ENCODE measurements around the gene GPANK1.
A peak's percentile ranks its signal among the peaks of the same experiment; 100 is the strongest.
"Not testable (repeated sequence)": the region's sequence is repeated elsewhere in the genome, so short reads cannot be mapped to it uniquely, and the experiment has no call there.

The GPANK1 gene

DNA sequence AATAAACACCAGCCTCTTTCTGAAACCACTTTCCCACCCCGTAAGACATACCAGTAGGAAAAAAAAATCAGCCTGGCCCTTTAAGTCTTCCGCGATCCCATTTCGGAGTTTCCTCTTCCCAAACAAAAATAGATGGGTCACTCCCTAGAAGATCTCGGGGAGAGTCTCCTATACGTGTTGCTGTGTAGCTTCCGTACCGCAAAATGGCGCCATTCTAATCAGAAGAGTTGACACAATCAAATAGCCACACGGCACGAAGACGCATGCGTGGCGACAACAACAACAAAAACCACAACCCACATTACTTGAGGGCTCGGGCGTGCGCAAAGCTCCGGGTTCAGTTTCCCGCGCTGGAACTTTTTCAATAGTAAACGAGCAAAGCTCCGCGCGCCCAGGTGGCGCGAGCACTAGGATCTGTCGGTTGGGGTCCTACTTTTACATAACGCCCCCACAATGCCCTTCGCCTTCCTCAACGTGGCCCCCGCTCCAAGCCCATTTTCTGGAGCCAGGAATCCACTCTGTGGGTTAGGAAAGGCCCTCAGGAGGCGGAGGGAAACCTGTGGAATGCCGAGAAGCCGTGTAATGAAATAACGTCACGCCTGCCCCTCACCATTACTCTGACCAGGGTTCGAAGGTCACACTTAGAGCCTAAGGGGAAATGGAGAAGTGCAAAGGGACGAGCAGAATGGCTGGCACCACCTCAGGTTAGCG is at the start of gene GPANK1:
TSS of gene GPANK1 (minus strand) at position 208 of the 711 bp plus-strand sequence. CDS start 519 bp downstream, outside the sequence.
- peak; percentile 71 for DNase-seq (ENCODE audit: low read depth)

DNA sequence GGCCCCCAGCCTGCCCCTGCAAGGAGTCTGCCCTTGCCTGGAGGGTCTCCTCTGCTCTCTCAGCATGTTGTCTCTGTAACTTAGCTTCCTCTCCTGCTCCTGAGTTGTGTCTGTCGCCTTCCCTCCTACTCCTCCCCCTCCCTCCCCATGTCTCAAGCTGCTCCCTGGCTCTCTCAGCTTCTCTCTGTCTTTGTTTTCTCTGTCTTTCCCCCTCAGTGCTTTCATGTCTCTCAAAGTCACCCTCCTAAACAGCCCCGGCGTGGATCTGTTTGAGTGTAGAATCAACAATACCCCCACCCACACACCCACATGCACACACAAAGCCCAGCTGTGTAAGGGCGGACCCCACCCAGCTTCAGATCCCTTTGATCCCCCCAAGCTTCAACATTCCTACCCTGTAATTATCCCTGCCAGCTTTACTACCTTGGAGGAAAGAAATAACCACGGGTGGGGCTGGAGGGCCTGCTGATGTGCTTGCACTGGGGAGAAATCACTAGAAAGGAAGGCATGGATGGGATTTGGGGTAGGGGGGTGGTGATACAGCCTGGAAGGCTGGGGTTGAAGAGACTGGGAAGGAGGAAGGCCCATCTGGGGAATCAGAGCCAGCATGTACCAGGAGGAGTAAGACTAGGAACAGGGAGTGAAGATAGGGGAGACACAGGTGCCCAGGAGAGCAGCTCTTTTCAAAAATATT is 49.3 kb upstream of the GPANK1 start:
- no peak for DNase-seq (ENCODE audit: low read depth)

DNA sequence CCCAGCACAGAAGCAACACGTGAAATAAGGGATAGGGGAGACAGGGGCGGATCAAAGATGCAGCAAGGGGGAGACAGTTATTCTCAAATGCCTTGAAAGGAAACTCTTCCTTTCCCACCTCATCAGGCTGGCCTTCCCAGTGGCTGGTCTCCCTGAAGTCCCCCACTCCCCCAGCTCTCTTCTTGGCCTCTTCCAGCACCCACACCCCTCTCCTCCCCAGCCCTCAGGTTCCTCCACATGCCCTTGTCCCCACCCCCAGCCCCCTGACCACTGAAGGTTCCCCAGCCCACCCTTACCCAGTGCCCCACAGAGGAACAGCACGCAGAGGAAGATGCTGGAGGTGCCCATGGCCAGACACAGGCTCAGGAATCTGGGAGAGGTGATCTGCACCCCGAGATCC is 48.7 kb upstream of the GPANK1 start:
- DNase-seq (ENCODE audit: low read depth): no peak

DNA sequence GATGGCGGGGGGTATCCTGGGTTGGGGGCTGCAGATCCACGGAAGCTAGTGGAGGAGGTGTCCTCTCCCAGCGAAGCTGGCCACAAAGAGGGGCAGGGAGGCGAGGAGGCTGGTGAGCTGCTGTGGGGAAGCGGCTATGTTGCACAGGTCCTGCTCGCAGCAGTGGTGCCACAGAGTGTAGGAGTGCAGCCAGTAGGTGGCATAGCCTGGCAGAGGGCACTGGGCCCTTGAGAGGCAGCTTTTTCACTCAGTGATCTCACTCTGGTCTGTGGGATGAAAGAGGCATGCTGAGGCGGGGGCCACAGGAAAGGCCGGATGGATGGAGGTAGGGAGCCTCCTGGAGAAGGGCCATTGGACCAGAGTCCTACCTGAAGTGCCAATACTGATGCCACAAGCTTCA is 47.5 kb upstream of the GPANK1 start:
- no peak for DNase-seq (ENCODE audit: low read depth)

DNA sequence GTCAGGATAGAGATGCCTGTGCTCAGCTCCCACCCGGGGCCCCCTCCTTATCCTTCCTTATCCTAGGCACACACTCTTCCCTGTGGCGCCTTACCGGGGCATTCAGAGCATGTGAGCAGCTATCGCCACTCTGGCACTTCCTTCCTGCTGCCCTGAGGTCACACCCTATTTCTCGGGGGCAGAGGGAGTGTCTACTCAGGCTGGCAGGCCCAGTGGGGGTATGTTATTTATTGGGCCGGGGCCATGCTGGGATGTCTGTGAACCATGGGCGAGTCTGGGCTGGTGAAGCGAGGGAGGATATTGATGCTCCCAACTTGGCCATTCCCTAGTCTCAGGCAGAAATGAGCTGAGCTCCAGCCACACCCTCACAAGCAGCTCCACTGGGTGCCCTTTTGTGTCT is 46.4 kb upstream of the GPANK1 start:
- DNase-seq (ENCODE audit: low read depth): no peak

DNA sequence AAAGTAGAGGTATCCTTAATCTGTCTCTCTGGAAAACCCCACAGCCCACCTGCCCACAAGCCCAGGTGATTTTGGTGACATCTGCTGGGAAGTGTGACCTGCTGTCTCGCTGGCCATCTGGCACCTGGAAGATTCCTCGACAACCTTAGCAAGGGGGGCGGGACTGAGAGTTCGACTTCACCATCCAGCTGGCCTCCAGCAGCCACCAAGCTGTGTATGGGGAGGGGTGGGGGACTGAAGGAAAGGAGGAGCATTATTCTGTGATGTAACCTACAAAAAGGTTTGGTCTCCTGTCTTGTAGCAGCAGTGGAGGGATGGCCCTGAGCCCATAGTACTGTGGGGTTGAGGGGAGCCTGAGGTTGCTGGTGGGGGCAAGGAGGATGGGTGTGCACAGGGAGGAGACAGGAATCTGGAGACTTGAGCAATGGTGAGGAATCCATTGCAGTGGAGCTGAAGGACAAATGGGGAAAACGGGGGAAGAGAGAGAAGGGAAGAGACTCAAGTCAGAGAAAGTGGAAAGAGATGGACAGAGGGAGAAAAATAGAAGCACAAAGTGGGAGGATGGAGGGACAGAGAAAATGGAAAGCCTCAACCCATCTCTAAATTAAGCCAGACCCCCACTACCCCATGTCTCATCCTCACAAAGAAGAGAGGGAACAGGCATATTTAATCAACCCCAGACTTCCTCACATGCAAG is 45.9 kb upstream of the GPANK1 start:
- no peak for DNase-seq (ENCODE audit: low read depth)

DNA sequence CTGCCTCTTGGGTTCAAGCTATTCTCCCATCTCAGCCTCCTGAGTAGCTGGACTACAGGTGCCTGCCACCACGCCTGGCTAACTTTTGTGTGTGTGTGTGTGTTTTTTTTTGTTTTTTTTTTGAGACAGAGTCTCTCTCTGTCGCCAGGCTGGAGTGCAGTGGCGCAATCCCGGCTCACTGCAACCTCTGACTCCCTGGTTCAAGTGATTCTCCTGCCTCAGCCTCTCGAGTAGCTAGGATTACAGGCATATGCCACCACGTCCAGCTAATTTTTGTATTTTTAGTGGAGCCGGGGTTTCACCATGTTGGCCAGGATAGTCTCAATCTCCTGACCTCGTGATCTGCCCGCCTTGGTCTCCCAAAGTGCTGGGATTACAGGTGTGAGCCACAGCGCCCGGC is 44.4 kb upstream of the GPANK1 start:
- DNase-seq (ENCODE audit: low read depth): not testable (repeated sequence)

DNA sequence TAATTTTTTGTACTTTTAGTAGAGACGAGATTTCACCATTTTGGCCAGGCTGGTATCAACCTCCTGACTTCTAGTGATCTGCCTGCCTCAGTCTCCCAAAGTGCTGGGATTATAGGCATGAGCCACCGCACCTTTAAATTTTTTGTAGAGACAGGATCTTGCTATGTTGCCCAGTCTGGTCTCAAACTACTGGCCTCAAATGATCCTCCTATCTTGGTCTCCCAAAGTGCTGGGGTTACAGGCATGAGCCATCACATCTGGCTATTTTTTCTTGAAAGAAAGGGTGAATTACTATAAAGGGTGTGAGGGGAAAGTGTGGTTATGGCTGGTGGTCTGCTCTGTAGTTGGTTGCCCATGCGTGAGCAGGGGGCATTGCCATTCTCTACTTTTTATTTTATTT is 43.4 kb upstream of the GPANK1 start:
- DNase-seq (ENCODE audit: low read depth): no peak

DNA sequence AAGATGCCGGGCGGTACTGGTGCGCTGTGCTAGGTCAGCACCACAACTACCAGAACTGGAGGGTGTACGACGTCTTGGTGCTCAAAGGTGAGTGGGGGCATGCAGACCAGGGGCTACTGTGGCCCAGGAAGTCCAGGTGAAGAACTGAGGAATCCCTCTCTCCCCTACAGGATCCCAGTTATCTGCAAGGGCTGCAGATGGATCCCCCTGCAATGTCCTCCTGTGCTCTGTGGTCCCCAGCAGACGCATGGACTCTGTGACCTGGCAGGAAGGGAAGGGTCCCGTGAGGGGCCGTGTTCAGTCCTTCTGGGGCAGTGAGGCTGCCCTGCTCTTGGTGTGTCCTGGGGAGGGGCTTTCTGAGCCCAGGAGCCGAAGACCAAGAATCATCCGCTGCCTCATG is 42.9 kb upstream of the GPANK1 start:
- no peak for DNase-seq (ENCODE audit: low read depth)

DNA sequence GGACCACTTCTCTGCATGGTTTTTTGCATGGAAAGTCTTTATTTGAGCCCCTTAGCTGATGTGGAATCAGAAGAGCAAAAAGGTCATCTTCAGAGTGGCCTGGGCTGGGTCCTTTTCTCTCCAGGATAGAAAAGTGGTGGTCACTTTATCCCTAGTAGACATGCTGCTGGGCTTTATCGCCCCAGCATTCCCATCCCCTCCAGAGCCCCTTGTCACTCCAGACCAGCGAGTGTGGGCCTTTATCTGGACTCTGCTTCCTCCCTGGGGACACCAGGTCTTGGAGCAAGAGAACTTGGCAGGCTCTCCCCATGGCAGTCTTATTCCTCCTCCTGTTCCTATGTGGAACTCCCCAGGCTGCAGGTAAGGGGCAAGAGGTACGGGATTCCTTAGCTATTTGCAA is 41.8 kb upstream of the GPANK1 start, which contains the start of gene LY6G6F:
TSS of gene LY6G6F (plus strand) at position 268 of the 400 bp plus-strand sequence. CDS start at position 309, 41 bp downstream.
- no peak for DNase-seq (ENCODE audit: low read depth)

DNA sequence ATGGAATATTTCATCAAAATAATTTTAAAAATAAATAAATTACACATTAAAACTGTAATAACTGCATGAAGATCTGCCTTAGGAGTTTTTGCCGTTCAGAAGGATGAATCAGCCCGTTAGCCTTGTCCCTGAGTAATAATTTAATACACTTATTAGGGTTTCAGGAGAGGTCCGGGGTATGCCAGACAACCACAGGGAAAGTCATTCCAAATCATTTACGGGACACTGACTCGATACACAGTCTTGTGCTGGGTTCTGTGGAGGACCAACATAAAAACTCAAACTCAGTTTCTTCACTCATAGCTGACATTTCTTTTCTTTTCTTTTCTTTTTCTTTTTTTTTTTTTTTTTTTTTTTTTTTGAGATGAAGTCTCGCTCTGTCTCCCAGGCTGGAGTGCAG is 41.1 kb upstream of the GPANK1 start:
- DNase-seq (ENCODE audit: low read depth): no peak

DNA sequence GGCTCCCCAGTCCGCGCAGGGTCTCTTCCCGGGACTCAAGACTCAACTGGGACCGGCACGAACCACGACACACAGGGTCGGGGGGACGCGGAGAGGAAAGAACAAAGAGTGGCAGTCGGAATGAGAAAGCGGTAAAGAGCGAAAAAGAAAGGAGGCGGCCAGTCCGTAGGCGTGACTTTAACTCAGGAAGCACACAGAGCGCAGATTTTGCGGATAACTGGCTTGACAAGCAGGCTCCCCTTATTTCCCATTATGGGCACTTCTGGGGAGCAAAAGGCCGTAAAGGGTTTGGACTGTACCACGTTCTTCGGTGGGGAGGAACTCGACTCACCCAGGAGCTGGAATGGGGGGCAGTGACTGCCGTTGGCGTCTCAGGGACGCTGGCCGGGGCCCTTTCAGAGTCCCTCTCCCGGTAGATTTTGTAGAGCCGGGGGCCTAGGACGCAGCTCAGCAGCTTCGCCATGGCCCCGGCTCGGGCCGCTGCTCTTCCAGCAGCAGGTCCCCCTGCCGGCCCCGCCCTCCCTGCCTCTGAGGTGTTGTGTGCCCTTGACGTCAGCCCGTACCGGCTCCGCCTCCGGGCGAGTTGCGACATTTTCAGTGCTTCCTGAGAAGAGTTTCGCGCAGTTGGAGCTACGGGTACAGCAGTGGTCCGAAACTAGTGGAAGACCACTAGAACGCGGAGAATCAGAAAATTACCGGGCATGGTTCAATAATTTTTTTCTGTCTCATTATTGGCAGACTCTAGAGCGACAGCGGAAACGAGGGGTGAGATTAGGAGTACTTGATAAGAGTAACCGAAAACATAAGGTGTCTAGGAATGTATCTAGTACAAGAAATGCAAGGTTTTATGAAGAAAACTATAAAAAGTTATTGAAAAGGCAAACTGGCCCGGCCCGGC is 38.3 kb upstream of the GPANK1 start, which contains the start of gene ABHD16A:
TSS of gene ABHD16A (minus strand) at position 506 of the 898 bp plus-strand sequence. CDS start at position 463, 43 bp downstream.
- DNase-seq (ENCODE audit: low read depth): peak; percentile 94

DNA sequence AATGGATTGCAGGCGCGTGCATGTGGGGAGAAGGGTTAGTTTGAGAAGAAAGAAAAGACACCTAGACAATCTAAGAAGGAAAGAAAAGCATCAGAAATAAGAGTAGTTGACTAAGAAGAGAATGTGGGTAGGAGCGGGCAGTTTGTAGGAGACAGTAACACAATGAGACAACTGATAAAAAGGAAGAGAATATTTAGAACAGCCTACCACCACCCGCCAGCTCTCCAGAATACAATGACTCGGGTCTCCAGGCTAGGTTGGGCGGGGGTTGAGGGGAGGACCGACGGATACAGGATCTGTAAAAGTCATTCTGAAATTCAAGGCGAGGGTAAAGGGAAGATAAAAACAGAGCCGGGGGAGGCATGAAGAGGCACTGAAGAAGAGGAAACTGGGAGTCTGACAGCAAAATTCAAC is 37.6 kb upstream of the GPANK1 start:
- DNase-seq (ENCODE audit: low read depth): no peak

DNA sequence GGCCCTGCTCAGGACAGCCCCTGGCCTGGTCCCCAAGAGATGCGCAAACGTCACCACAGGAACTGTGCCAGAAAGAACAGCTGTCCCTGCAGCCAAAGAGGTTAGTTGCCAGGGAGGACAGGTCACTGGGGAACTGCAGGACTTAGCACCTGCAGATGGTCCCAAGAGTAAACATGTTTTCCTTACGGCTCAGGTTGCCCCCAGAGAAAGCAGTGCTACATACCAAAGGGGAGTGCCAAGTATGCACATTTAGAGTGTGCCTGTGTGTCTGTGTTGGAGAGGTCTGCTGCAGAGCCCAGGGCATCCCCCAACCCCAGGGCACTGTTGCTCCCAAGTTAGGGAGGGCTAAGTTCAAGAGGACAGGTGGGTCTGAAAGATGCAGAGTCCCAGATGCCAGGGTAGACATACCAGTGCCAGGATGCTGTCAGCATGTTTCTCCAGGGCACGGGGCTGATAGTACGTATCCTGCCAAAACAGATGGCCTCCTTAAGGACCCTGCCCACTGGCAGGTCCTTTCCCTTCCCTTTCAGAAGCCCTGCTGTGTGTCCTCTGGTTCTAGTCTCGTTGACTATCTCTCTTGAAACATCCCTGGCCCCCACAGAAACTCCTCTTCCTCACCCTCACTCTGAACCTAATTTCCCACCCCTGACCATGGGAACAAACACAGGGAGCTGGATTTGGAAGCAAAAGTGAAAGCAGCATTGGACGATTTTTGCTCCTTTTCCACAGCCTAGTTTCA is 37.0 kb upstream of the GPANK1 start:
- no peak for DNase-seq (ENCODE audit: low read depth)

DNA sequence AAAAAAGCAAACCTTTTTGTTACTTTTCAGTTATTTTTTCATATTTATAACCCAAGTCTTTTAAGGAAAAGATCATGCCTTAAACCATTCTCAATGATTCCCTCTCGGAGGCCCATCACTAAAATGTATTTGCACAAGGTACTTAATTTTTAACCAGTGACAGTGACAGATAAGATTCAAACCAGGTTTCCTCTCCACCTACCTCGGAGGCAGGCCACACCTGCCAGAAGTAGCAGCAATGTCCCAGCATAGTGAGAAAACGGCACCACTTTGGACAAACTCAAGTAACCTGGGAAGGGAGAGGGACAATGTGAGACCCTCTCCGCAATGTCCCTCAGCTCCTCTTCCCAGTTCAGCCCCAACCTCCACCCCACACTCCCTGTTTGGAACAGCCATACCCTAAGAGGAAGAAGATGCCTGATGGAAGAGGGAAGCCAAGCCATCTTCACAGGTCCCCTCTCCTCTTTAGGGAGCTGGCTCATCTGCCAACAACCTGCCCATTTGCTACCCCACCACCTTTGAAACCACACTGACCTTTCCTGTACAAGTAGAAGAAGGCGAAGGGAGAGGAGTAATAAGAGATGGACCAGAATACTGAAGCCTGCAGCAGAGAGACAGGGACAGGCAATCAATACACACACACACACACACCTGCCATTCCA is 36.1 kb upstream of the GPANK1 start:
- DNase-seq (ENCODE audit: low read depth): no peak

DNA sequence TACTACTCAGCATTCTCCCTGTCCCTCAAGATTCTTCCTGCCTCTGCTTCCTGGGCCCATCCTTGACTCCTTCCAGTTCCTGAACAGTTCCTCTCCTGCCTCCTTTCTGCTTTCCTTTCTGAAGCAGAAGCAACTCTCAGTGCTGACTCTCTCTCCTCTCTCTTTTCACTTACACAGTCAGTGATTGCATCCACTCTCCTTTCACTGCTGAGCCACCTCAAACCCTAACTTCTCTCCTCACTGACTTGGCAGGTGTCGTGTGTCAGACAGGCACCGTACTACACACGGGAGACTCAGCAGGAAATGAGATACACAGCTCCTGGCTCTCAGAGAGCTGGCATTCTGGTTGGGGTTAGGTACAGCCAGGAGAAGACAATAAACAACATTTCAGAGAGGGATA is 32.8 kb upstream of the GPANK1 start:
- DNase-seq (ENCODE audit: low read depth): no peak

DNA sequence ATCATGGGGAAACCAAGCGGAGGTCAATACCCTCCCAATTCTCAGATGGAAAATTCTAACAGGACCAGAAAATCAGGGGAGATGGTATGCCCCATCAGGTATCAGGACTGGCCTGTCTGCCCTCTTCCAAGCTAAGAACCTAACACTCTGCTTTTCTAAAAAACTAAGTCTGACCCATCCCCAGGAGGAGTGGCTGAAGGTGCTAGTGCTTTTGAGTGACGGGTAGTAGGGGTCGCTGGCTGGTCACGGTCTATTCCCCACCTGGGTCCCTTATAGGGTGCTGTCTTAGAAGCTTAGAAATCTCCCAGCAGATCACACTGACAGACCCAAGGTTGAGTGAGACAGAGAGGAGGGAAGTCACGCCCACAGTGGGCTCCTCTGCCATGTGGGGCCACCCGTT is 28.7 kb upstream of the GPANK1 start:
- DNase-seq (ENCODE audit: low read depth): no peak

DNA sequence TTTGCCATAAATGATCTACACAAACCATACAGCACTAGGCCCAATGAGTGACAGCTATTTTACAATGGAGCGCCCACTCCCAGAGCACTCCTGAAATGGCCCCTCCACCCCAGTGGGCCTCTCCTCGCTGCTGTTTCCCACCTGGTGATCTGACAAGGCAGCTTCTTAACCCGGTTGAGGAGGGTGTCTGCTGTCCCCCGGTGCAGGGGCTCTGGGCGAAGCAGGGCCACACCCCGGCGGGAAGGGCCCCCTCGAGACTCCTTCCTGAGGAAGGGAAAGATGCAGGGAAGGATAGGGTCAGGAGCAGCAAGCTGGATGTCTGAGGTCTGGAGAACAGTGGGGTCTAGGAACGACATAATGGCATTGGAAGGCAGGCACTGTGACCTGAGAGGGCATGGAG is 28.1 kb upstream of the GPANK1 start:
- DNase-seq (ENCODE audit: low read depth): no peak

DNA sequence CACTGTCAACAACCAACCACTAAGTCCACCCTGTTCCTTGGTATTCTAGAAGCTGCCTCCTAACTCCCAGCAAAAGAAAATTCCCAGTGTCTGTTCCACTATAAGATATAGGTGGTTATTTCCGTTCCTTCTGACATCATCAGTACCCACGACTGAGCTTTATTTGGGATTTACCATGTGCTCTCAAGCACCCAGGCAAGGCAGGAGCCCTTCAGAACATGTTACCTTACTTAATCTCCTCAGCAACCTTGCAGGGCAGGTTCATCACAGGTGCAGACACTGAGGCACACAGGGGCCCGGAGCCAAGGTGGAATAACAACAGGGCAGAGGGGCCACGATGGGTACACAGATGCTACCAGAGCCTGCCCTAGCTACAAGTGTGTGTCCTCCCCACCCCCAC is 27.6 kb upstream of the GPANK1 start:
- DNase-seq (ENCODE audit: low read depth): no peak

DNA sequence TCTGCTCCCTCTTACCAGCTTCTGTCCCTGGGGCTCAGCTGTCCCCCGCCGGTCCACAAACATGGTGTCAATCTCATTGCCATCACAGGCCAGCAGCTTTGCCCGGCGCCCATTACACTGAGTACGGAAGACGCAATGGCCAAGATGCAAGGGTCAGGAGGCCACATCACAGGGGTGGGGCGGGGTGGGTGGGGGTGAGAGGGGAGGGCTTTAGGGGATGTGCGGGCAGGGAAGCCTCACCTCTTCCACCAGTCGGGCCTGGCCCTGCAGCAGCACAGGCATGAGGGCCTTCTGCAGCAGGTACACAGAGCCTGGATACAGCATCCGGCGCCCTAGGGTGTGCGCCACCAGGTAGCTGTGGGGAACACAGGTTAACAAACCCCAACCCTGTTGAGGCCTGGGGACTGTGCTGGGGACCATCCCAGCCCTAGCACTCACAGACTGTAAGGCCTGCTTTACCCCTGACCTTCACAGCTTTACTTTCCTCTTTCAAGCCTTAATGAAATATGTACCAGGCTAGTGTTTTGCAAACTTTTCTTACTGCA is 26.8 kb upstream of the GPANK1 start:
- no peak for DNase-seq (ENCODE audit: low read depth)

Data from stimulated activated CD8-positive, alpha-beta memory T cell treated with anti-CD3 and anti-CD28 coated beads, Interleukin-12 subunit alpha, Interleukin-12 subunit beta, amount 100 ng/mL, for 4 hours (primary cell).